ENCODE results near the gene AQP12A.

Gene AQP12A

DNA sequence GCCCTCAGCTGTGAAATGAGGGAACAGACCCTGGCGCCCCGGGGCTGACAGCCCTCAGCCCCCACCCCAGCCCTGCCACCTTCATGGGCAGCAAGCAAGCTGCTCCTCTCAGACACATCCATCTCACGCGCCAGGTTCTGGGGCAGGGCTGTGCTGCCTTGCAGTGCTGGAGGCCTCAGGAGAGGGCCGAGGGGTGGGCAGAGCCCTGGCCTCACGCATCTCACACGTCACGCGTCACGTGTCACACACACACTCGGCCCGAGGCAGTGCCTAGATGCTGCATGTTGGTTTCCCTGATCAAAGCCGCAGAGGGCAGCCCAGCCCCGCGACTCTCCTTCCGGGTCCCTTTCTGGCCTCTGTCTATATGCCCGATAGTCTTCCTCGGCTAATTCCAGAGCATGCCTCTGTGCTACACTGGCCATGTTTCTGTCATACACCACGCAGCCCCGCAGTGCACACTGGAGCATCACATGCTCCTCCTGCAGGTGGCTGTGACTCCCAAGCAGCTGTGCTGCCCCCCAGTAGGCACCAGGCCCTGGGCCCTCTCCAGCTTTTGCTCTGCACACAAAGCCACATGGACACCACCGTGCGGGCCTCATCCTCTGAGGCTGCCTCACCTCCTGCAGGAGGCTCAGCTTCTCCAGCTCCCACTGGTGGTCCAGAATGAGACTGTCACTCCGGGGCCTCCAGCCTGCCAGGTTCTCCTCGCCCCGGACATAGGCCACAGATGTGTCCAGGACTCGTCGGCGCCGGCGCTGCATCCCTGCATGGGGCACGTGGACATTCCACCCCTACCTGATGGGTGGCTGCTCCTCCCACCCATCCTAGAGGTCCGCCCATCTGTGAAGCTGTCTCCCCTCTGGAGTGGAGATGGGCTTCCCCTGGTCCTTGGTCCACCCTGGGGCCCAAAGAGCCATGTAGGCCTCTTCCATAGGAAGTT lies 31.4 kb downstream of the AQP12A start:
- DNase-seq (ENCODE audit: low spot score) = no peak

DNA sequence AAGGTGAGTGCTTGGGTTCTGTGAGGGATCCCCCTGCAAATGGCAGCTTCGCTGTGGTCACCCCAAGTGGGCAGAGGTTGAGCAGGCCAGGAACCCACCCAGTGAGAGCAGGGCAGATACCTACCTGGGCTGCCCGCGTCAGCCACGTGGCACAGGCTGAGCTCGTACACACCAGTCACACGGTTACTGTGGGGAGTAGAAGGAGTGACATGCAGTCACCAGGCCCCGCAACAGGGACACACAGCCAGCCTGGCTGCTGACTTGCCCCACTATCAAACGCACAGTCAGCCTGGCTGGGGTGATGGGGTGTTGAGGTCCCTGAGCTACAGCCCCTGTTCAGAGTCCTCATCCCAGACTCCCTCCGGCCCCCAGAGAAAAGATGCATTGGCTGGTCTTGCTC lies 32.2 kb downstream of the AQP12A start:
- DNase-seq (ENCODE audit: low spot score) = no peak

DNA sequence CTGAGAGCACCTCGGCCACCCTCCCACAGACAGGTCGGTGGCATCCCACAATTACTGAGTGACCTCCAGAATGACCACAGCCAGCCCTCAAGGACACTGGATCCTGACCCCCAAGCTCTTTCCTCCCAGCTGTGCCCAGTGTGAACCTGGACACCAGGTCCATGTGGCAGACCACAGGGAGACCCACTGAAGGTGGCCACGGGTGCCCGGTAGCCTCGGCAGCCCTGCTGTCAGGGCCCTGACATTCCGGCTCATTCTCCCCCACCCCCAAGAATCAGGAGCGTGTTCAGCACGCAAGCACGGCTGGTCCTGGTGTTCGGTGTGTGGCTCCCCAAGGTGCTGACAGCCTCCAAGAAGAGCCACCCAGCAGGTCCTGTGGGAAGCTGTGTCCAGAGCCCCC lies 32.8 kb downstream of the AQP12A start:
- DNase-seq (ENCODE audit: low spot score) = no peak

DNA sequence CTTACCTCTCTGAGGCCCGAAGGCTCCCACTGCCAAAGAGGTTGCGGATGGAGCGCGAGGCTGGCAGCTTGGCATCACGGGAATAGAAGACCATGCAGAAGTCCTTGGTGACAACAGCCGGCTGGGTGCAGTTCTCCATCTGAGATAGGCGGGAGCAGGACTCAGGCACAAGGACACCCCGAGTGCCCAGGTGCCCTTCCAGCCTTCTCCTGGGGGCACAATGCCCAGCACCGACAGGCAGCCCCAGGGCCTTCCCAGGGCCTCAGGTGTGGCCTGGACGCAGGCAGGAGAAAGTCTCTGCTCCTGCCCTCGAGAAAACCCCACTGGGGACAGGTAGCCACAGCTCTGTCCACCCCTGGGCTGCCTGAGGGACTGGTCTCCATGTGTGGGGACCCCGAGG lies 33.6 kb downstream of the AQP12A start:
- DNase-seq (ENCODE audit: low spot score) = no peak

DNA sequence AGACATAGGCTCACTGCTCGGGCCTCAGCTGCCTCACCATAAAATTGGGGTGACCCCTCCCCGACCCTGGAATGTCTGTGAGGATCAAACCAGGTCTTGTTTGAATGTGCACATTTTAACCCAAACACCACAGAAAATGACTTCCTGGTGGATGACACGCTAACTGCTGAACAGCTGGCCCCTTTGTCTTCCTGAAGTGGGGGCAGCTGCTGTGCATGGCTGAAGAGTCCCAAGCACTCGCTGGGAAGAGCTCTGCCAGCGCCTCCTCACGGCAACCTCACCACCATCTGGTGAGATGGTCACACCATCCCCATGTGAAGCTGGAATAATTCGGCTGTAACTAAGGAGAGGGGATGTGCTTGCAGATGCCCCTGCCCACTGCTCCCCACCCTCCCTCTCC lies 34.0 kb downstream of the AQP12A start:
- no peak for DNase-seq (ENCODE audit: low spot score)

DNA sequence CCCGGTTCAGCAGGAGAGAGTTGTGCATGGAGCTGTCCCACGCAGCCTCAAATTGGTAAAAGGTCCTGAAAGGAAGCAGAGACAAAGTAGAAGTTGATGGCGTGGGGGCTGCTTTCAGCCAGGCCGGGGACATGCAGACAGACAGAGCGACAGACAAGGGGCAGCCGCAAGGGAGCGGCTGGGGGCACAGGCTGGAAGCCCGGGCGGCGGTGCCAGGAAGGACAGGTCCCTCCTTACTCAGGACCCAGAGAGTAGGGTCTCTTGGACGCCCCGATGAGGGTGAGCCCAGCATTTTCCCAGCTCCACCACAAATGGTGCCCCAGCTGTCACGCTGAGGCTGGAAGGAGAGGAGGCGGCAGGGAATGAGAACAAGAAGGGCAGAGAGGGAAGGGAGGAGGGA lies 35.2 kb downstream of the AQP12A start:
- DNase-seq (ENCODE audit: low spot score) = no peak

DNA sequence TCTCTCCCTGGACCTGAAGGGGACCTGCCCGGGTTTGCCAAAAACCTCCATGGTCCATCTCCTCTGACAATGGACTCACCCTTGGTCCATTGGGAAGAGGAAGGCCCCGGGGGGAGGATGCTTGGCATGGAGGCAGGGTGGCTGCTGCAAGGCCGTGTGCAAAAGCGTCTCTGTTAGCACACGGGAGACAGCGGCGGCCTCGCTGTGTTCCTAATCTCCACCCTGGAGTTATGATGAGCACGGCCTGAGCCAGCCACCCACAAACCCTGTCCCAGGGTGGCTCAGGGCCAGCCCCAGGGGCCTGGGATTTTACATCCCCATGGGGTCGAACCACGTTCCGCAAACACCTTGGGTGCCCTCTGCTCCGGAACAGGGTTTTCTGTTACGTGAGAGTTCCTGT lies 35.8 kb downstream of the AQP12A start:
- DNase-seq (ENCODE audit: low spot score) = no peak

DNA sequence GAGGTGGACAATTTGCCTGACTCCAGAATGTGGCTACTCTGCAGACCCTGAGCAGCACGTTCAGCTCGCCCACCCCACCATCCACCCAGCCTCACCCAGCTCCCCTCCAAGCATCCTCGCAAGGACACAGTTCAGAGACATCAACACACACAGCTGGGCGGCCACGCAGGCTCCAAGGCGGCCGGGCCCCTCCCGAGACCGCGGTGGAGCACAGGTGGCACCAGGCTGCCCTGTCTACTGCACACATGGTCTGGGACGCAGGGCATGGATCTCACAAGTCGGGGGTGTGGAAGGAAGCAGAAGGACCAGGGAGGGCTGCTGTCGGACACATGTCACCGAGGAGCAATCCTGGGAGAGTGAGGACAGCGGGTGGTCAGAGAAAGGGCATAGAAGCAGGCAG lies 36.2 kb downstream of the AQP12A start:
- no peak for DNase-seq (ENCODE audit: low spot score)

DNA sequence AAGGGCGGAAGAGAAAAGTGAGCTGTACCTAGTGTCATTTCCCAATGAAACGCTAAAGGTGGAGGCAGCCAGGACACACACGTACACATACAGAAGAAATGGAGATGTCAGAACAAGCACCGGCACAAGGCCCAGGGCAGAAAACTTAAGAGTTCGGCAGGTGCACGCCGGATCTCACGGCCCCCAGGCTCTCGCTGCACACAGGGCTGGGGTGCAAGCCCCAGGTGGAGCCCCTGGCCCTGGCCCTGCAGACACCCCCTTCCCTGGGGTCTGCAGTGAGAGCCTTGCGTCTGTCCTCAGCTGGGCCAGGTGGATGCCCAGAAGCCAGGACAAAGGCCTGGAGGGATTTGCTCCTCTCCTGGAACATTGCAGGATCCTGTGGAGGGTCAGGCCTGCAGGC lies 36.7 kb downstream of the AQP12A start:
- DNase-seq (ENCODE audit: low spot score) = no peak

DNA sequence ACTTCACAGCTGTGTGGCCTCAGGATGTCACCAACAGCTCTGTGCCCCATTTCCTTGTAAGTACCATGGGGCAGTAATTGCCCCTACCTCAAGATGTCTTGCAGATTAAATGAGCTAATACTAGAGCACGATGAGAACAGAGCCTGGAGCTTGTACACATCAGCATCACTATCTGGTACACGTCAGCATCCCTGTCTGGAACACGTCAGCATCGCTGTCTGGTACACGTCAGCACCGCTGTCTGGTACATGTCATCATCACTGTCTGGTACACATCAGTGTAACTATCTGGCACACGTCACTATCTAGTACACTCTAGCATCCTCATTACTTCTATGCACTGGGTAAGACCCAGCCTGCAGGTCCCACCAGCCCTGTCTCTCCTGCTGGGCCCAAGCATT lies 37.2 kb downstream of the AQP12A start:
- DNase-seq (ENCODE audit: low spot score) = no peak

DNA sequence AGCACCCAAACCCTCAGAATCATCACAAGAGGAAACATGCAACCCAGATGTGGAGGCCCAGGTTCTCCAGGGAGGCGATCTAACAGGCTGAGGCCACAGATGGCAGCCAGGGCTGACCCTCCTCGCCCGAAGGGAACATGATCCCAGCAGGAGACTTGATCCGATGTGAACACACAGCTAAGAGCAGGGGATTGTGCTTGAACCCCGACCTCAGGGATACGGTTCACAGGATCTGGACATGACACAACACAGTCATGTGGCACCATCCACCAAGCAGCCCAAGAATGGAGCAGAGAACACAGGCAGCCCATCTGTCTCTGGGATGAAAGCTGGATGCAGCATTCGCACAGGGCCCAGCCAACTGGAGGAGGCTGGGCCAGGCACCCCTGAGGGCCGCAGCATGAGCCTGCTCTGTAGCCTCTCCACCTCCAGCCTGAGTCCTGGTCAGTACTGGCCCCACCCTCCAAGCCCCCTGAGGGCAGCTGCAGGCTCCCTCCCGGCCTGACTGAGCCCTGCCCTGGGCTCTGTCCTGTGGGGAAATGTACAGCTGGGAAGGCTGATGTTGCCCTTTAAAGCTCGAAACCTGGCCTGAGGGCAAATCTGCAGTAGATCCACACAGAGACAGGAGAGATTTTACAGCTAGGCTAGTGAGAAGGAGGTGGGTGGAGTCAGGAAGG lies 39.0 kb downstream of the AQP12A start:
- DNase-seq (ENCODE audit: low spot score) = no peak

DNA sequence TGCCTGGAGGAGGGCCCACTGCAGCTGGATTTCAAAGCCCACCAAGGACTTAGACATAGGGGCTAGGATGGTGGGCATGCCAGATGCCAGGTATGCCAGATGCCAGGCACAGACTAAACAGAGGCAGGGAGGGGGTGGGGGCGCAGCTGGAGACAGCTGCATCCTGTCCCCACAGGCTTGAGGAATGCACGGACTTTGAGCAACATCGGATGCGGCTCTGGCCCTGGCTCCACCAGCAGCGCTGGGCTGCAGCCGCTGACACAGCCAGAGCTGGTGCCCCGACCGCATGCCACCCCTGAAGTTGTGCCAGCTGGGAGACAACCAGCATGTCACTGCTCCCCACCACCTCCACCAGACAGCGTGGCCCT lies 39.5 kb downstream of the AQP12A start:
- DNase-seq (ENCODE audit: low spot score) = no peak

DNA sequence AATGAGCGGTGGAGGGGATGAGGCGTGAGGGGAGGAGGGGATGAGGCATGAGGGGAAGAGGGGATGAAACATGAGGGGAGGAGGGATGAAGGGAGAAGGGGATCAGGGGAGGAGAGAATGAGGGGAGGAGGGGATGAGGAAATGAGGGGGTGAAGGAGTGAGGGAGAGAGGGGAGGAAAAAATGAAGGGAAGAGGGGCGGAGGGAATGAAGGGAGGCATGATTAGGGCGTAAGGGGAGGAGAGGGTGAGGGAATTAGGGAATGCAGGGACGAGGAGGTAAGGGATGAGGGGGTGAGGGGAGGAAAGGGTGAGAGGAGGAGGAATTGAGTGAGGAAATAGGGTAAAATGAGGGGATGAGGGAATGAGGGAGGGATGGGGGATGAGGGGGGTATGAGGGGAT lies 40.5 kb downstream of the AQP12A start:
- DNase-seq (ENCODE audit: low spot score) = no peak

DNA sequence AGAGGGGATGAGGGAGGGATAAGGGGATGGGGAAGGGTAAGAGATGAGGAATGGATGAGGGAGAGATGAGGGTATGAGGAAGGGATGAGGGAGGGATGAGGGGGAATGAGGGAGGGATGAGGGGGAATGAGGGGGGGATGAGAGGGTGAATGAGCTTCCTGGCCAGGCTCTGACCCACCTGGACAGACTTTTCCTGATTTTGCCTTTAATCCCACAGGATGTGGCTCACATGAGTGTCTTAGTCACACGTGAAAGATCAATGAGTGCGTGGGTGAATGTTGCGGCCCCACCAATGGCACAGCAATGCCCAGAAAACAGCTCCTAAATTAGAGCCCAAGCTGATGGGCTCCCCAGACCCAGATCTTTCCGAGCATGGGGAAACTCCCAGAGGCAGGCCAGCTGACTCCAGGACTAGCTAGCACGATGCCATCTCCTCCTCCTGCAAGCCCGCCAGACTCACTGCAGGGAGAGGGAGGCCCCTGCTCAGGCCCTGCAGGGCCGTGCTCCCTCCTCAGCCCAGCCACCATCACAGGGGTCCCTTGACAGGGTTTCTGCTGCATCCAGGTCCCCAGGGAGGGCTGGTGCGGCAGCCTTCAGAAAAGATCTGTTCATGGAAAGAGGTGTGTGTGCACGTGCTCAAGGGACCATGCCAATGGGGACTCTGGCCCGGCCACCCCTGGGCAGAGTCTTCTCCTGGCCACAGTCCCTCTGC lies 41.4 kb downstream of the AQP12A start:
- no peak for DNase-seq (ENCODE audit: low spot score)

DNA sequence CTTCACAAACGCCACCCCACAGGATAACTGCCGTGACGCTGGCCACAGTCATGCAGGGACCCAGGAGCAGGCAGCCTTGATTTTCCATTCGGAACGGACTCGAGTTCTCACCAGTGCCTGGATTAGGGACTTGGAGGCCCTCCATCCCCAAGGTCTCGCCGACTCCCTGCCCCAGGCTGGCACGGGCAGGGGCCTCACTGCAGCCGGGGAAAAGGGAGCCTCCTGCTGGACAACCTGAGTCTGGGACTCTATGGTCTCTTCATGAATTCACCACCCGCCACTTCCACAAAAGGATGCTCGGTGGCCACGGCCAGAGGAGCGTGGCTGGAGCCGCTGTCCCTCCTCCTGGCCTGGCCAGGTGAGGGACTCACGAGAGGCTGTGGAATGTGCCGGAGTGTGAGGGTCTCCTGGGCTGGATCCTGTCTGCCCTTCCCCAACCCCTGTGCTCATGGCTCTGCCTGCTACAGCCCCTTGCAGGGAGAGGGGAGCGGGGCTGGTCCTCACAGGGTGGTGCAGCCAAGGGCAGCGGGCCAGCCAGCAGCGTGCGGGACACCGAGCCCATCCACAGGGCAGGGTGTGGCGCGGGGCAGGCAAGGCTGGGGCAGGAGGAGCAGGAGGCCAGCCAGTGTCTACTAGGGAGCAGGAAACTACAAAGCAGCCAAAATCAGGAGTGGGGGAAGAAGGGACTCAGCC lies 42.3 kb downstream of the AQP12A start:
- DNase-seq (ENCODE audit: low spot score) = no peak

DNA sequence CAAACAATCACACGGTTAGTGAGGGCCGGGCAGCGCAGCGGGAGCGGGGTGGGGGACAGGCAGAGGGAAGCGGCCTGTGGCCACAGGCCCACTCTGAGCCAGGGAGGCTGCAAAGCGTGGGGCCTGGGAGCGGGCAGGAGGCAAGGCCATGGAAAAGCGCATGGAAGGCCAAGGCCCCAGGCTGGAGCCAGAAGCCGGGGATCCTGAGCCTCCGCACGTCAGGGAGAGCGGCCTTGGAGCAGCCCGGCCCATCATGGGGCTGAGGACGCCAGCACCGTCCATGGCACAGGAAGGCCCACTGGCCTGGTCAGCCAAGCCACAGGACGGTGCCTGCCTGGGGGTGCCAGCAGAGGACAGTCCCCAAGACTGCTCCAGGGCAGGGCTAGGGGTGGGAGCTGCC lies 43.1 kb downstream of the AQP12A start:
- DNase-seq (ENCODE audit: low spot score) = no peak

DNA sequence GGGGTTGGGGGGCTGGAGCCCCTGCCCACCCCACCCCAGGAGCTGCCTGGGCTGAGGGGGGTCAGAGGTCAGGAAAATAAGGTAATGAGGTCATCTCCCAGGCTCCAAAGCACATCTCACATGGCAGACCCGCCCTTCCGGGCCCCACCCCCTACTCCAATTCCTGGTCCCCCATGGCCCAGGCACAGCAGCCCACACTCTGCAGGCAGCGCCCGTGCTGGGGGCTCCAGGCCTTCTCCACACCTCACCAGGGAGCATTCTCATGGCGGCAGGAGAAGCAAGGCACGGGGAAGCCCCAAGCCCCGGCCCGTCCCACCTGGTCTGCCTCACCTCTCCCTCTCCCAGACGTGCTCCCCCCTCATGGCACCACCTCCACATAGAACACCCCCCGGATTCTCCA lies 43.8 kb downstream of the AQP12A start:
- no peak for DNase-seq (ENCODE audit: low spot score)

DNA sequence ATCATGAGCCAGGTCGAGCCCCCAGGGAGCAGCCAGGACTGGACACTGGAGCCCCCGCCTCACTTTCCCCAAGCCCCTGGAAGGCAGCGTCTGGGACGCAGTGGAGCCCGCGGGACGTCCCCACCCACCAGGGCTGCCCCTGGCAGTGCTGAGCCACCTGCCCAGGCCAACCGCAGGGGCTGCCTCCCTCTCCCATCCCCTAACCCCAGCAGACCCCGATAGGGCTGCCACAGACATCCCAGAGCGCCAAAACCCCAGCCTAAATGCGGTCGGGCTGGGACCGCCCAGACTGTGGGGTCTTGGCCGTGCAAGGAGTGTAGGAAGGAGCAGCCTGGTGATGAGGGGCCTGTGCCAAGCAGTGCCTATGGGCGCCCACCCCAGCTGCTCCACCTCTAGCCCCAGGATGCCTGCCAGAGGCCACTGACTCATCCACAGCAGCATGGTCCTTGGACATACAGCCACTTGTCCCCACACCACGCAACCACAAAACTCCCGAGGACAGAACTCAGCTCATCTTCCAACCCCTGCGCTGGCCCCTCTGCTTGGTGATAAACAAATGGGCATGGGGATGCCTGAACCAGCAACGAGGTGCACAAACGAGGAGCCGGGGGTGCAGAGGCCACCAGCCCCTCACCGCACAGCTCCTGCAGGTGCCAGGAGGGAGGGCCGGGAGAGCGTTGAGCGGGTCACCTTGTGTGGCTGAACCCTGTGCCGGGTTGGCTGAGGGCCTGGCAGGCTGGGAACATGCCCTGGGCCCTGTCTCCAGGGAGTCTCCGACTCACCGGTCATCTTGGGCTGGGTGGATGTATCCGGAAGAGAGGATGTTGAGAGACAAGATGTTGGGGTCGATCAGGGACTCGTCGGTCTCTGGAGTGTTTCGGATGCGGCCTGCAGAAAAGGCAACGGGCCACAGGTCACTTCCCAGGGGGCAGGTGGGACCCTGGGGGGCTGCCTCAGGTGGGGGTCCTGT lies 44.9 kb downstream of the AQP12A start:
- DNase-seq (ENCODE audit: low spot score) = no peak

DNA sequence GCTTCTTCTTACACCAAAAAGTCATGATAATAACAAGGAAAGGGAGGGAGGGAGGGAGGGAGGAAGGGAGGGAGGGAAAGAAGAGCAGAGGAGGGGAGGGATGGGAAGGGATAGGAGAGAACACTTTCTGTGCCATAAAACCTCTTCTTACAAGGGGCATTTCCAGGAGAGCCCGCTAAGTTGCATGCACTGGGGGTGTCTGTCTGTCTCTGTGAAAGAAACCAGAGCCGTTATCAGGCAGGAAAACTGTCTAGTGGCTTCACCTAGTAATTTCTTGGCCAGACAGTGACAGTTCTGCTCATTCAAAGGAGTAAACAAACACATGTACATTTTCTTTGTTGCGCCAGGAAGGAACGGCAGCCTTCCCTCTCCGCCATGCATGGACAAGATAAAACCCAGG lies 45.8 kb downstream of the AQP12A start:
- DNase-seq (ENCODE audit: low spot score) = no peak

DNA sequence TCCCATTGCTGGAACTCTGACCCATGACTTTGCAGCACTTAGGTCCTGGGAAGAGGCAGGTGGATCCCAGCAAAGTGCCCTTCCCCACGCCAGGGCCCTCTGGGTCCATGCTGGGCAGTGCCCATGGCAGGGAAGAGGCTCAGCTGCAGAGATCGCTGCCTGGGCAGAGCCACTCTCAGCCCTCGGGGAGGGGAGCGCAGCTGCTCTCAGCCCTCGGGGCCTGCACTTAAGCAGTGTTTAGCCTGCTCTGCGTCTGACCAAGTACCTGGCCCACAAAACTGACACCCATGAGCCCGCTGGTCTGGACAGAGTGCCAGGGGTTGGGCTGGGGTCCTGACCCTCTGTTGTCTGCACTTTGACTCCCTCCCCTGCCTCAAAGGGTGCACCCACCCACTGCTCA lies 46.3 kb downstream of the AQP12A start:
- DNase-seq (ENCODE audit: low spot score) = no peak

DNA sequence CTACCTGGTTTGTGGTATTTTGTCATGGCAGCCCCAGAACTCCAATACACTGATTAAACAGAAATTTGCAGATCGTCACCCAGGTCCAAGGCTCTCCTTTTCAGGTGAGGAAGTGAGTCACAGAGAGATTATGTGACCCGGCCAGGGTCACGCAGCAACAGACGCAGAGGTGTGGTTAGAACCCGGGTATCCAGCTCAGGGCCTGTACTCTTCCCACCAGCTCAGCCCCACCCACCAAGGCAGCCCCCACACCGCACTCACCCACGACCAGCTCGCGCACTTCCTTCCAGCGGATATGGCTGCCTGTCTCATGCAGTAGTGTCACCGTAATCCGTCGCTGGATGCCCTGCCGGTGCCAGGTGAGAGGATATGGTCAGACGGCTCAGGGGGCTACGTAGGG lies 48.1 kb downstream of the AQP12A start:
- DNase-seq (ENCODE audit: low spot score) = no peak
